Fibroblast of mammary gland (primary cell): ENCODE results near the gene FAM20A.
"Not testable (repeated sequence)": the region's sequence is repeated elsewhere in the genome, so short reads cannot be mapped to it uniquely, and the experiment has no call there.

Experiments
- DNase-seq: peaks from one replicate; pipeline ENCODE4 v3.0.0-alpha.2; 2010; ENCODE audit warnings: low read depth
- H3K4me3 ChIP-seq: 2 replicates; pipeline ENCODE4 v1.5.1; 2011; ENCODE audit warnings: low read depth, mild to moderate bottlenecking, low read length, moderate library complexity; ENCODE audit not compliant: control insufficient read depth
- TF ChIP-seq, protein P1 (sequence below): conservative IDR thresholded peaks from 2 replicates; pipeline ENCODE4 v1.5.1; 2011; ENCODE audit warnings: low read depth, low read length, inconsistent platforms; ENCODE audit not compliant: control insufficient read depth, insufficient read depth

The FAM20A gene

DNA sequence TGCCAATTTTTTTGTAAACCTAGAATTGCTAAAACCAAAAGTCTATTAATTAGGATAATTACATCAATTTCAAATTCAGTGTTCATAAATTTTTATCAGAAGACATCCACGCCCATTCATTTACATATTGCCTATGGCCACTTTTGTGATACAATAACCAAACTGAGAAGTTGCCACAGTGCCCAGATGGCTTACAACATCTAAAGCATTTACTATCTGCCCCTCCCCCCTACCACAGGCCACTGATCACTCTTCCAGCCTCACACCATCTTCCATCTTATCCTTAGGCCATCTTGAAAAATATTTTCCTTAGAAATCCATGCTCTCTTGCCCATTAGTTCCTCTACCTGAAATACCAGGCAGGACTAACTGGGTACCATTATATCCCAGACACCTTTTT, 95.2 kb downstream of the FAM20A start:
- H3K4me3 ChIP-seq, result no peak overlapping the region
- TF ChIP-seq, protein P1, sequence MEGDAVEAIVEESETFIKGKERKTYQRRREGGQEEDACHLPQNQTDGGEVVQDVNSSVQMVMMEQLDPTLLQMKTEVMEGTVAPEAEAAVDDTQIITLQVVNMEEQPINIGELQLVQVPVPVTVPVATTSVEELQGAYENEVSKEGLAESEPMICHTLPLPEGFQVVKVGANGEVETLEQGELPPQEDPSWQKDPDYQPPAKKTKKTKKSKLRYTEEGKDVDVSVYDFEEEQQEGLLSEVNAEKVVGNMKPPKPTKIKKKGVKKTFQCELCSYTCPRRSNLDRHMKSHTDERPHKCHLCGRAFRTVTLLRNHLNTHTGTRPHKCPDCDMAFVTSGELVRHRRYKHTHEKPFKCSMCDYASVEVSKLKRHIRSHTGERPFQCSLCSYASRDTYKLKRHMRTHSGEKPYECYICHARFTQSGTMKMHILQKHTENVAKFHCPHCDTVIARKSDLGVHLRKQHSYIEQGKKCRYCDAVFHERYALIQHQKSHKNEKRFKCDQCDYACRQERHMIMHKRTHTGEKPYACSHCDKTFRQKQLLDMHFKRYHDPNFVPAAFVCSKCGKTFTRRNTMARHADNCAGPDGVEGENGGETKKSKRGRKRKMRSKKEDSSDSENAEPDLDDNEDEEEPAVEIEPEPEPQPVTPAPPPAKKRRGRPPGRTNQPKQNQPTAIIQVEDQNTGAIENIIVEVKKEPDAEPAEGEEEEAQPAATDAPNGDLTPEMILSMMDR, result no peak
- DNase-seq, result no peak

DNA sequence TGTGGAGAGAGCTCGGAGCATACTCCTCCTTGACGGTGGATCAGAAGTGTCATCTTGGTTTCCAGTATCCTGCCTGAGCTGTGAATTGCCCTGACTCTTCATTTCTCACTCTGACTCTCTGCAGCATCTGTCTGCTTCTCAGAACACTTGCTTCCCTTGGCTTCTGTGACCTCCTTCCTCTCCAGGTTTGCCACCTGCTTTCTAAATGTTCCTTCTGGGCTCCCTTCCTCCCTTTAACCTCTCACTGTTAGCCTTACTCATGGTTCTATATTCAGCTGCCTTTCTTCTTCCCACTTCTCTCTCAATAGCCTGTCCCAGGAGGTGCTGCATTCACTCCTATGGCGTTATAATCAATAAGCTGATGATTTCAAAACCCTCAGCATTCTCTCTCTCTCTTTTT, 100.1 kb downstream of the FAM20A start:
- no peak for DNase-seq
- H3K4me3 ChIP-seq, result no peak overlapping the region
- TF ChIP-seq, protein P1, result no peak

DNA sequence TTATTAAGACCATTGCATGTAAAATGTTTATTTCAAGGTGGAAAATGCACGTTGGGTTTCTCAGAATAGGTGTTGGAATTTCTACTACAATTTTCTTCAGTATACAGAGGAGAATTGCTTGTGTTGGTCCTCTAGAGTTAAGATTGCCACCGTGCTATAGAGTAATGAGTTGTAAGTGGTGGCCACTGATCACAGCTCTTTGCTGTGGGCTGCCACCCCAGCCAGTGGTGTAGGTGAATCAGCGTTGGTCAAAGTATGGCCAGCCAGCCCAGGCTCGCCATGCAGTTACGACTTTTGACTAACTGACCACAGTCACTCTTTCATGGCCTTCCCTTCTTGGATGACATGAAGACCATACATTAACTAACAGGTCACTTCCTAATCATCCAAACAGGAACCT, 101.6 kb downstream of the FAM20A start:
- no peak for DNase-seq
- TF ChIP-seq, protein P1, result no peak
- H3K4me3 ChIP-seq, result no peak overlapping the region

- no peak overlapping the region for H3K4me3 ChIP-seq
- DNase-seq, result peak; percentile 15
These were observed 102.5 kb downstream of the FAM20A start for GRCh38 chr17:68498479-68499326.

DNA sequence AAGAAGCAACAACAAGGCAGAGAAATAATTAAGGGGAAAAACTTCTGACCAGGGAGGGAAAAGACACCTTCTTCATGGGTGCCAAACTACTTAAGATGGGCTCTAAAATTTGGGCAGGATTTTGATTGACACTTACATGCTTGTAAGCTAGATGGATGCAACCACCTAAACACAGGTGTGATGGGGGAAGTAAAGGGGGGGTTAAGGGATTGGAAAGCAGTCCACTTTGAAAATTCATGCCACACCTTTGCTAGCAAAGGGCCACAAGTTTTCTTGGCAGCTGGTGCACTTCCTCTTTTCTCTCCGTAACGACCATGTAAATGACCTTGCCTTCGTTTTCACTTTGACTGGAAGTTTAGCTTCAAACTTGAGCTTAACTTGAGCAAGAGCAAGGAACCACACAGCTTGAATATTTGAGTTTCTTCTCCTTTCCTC, 103.3 kb downstream of the FAM20A start:
- TF ChIP-seq, protein P1, result no peak
- DNase-seq, result no peak
- H3K4me3 ChIP-seq, result no peak overlapping the region

More at GRCh38 chr17:68498479-68499326, 102.5 kb downstream of the FAM20A start:
- TF ChIP-seq, protein P1, result no peak

DNA sequence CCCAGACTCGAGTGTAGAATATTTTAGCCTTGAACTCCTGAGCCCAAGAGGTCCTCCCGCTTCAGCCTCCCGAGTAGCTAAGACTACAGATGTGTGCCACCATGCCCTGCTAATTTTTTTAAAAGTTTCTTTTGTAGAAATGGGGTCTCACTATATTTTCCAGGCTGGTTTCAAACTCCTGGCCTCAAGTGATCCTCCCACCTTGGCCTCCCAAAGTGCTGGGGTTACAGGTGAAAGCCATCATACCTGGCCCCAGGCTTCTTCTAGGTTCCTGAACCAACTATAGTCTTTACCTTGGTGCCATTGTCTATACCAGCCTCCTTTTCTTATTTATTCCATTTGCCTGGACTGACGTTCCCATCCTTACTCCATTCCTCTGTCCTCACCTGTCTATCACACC, 106.1 kb downstream of the FAM20A start:
- no peak overlapping the region for H3K4me3 ChIP-seq
- TF ChIP-seq, protein P1, result no peak
- DNase-seq, result no peak

- not testable (repeated sequence) for H3K4me3 ChIP-seq, DNase-seq
These were observed 108.6 kb downstream of the FAM20A start for GRCh38 chr17:68492394-68493054.
